GM12891 (cell line): ENCODE results near the gene CCDC144A.
"Not testable (repeated sequence)": the region's sequence is repeated elsewhere in the genome, so short reads cannot be mapped to it uniquely, and the experiment has no call there.

ENCODE experiments used
- POLR2A ChIP-seq: IDR thresholded peaks from 2 replicates; pipeline ENCODE4 v1.6.1; 2011; ENCODE audit warnings: low read depth, low read length, control low read depth
- TAF1 ChIP-seq: IDR thresholded peaks from 2 replicates; pipeline ENCODE4 v1.6.1; 2011; ENCODE audit warnings: low read depth, low read length, control low read depth

DNA sequence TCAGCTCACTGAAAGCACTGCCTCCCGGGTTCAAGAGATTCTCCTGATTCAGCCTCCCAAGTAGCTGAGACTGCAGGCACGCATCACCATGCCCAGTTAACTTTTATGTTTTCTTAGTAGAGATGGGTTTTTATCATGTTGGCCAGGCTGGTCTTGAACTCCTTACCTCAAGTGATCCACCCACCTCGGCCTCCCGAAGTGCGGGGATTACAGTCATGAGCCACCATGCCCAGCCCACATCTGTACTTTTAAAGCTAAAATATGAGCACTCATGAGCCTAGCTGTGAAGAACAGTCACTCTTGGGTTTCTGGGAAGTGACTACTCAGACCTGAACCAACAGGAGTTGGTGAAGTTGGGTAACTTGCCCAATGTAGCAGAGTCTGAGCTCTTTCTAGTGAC lies 120.2 kb downstream of the CCDC144A start:
- not testable (repeated sequence) for TF ChIP-seq POLR2A, TAF1
